Smooth muscle cell (in vitro differentiated cells): ENCODE results near the gene FAM131B. TPM values are rescaled to one million over a fixed set of nuclear protein-coding genes. Genes with fewer than 3 reads are reported as not detected.

Source experiments
- DNase-seq: peaks from one replicate; lab custom pipeline; 2025; ENCODE audit not compliant: unreplicated experiment; lab: John Stamatoyannopoulos, UW
- H2AFZ ChIP-seq: fragments of 200-600 bp; sonication (generic); 2 replicates; pipeline ENCODE4 v1.6.0; 2016; ENCODE audit warnings: antibody characterized with exemption, low read depth, mild to moderate bottlenecking
- H3F3A ChIP-seq: fragments of 200-600 bp; sonication (generic); 2 replicates; pipeline ENCODE4 v1.6.0; 2017; ENCODE audit warnings: antibody characterized with exemption, low read depth
- H3K27ac ChIP-seq: fragments of 200-600 bp; sonication (generic); 2 replicates; pipeline ENCODE4 v1.5.1; 2016; ENCODE audit warnings: low read depth, mild to moderate bottlenecking
- H3K27me3 ChIP-seq: fragments of 200-600 bp; sonication (generic); 2 replicates; pipeline ENCODE4 v1.6.1; 2016; ENCODE audit warnings: low read depth, mild to moderate bottlenecking
- H3K36me3 ChIP-seq: fragments of 200-600 bp; sonication (generic); 2 replicates; pipeline ENCODE4 v1.5.1; 2016; ENCODE audit warnings: low read depth
- H3K4me1 ChIP-seq: fragments of 200-600 bp; sonication (generic); 2 replicates; pipeline ENCODE4 v1.5.1; 2016; ENCODE audit warnings: low read depth
- H3K4me2 ChIP-seq: fragments of 200-600 bp; sonication (generic); 2 replicates; pipeline ENCODE4 v1.6.0; 2016; ENCODE audit warnings: mild to moderate bottlenecking
- H3K4me3 ChIP-seq: fragments of 200-600 bp; sonication (generic); 2 replicates; pipeline ENCODE4 v1.5.1; 2016; ENCODE audit warnings: mild to moderate bottlenecking
- H3K79me2 ChIP-seq: fragments of 200-600 bp; sonication (generic); 2 replicates; pipeline ENCODE4 v1.6.0; 2016; ENCODE audit warnings: low read depth, mild to moderate bottlenecking
- H3K9ac ChIP-seq: fragments of 200-600 bp; sonication (generic); 2 replicates; pipeline ENCODE4 v1.6.0; 2016; ENCODE audit warnings: low read depth
- H3K9me3 ChIP-seq: fragments of 200-600 bp; sonication (generic); replicated peaks from 2 replicates; pipeline ENCODE4 v1.5.1; 2016; ENCODE audit warnings: low read depth
- H4K20me1 ChIP-seq: fragments of 200-600 bp; sonication (generic); 2 replicates; pipeline ENCODE4 v1.6.0; 2016; ENCODE audit warnings: low read depth
- CTCF ChIP-seq: fragments of 200-600 bp; sonication (generic); IDR thresholded peaks from 2 replicates; pipeline ENCODE4 v1.5.1; 2017; ENCODE audit warnings: borderline replicate concordance, mild to moderate bottlenecking, antibody characterized with exemption; ENCODE audit not compliant: insufficient read depth, poor library complexity, severe bottlenecking
- WGBS: methylation state at CpG from one replicate; pipeline ENCODE4 v1.1.7; 2016; ENCODE audit warnings: low lambda C conversion rate; 5-methylcytosine and 5-hydroxymethylcytosine counted together
- polyA plus RNA-seq: library from polyadenylated mRNA; unstranded; fragments of >200 nt; fragmentation: Nextera tagmentation; extraction: Ambion mirVana; gene quantifications from 2 replicates; pipeline ENCODE4 v1.2.1, GENCODE V29; 2016
- total RNA-seq: library from RNA; depleted of rRNA; stranded (reverse); fragments of >200 nt; gene quantifications from 2 replicates; pipeline ENCODE4 v1.2.3, GENCODE V29; 2014

The FAM131B gene
- total and polyA plus RNA-seq, 2 experiments from 2014 or later, result 0.03 to 0.31 TPM

- WGBS, result 61% methylated on average over 12 of the region's 12 CpGs
- Histone ChIP-seq H3F3A (no peaks in the 10 kb centered on the region), H4K20me1 (no peaks in the 10 kb centered on the region), H3K36me3 (no peaks in the 10 kb centered on the region), H3K79me2 (no peaks in the 10 kb centered on the region), H3K4me2 (no peak overlapping the region), H3K4me1 (peaks cover 7% of the 10 kb centered on the region), H3K9me3 (no peaks in the 10 kb centered on the region), H2AFZ (no peak overlapping the region), H3K4me3 (no peak overlapping the region), H3K27ac (no peak overlapping the region), H3K27me3 (peaks cover 20% of the 10 kb centered on the region), H3K9ac (no peak overlapping the region)
- DNase-seq, result no peak
- TF ChIP-seq CTCF, result no peak
Observed at GRCh38 chr7:143369678-143370651, 7.5 kb upstream of the FAM131B start.

- Histone ChIP-seq H2AFZ (no peak overlapping the region), H3K4me2 (no peak overlapping the region), H3K27me3 (peaks cover 35% of the 10 kb centered on the region), H3K79me2 (no peaks in the 10 kb centered on the region), H3K36me3 (no peaks in the 10 kb centered on the region), H4K20me1 (no peaks in the 10 kb centered on the region), H3K9me3 (no peaks in the 10 kb centered on the region), H3K9ac (no peak overlapping the region), H3K4me1 (peaks cover 7% of the 10 kb centered on the region), H3F3A (no peaks in the 10 kb centered on the region), H3K4me3 (no peak overlapping the region), H3K27ac (no peak overlapping the region)
- WGBS, result 92% methylated on average over 1 of the region's 1 CpG
- TF ChIP-seq CTCF, result no peak
- no peak for DNase-seq
Observed at GRCh38 chr7:143368387-143368786, 5.9 kb upstream of the FAM131B start.

- Histone ChIP-seq H3K9me3 (no peaks in the 10 kb centered on the region), H3K27me3 (peaks cover 40% of the 10 kb centered on the region), H4K20me1 (no peaks in the 10 kb centered on the region), H3K4me3 (no peak overlapping the region), H3K27ac (no peak overlapping the region), H2AFZ (no peak overlapping the region), H3K4me1 (peaks cover 7% of the 10 kb centered on the region), H3K79me2 (no peaks in the 10 kb centered on the region), H3K36me3 (no peaks in the 10 kb centered on the region), H3K9ac (no peak overlapping the region), H3K4me2 (no peak overlapping the region), H3F3A (no peaks in the 10 kb centered on the region)
- no peak for DNase-seq
- no peak for TF ChIP-seq CTCF
- WGBS, result 75% methylated on average over 4 of the region's 4 CpGs
Observed at GRCh38 chr7:143367972-143368371, 5.5 kb upstream of the FAM131B start.
